HEK293T (cell line): ENCODE measurements around the gene TRIM37.

ENCODE experiments used
- CTCF ChIA-PET: fragments of 350-600 bp; formaldehyde crosslinking; extraction: SDS; loops from one replicate; lab custom pipeline; 2021; ENCODE audit warnings: antibody characterized with exemption, inconsistent platforms; lab: Yijun Ruan, JAX
- POLR2A ChIA-PET: fragments of 350-600 bp; formaldehyde crosslinking; extraction: SDS; loops from one replicate; lab custom pipeline; 2020; ENCODE audit warnings: antibody characterized with exemption, inconsistent platforms; lab: Yijun Ruan, JAX
- DNase-seq: peaks from one replicate; pipeline ENCODE4 v3.0.0; 2012; ENCODE audit warnings: mixed read lengths; ENCODE audit errors: extremely low spot score
- ARNT ChIP-seq: fragments of 450-650 bp; IDR thresholded peaks from 2 replicates; pipeline ENCODE4 v1.6.1; 2017; ENCODE audit warnings: mild to moderate bottlenecking
- BHLHE40 ChIP-seq: fragments of 450-650 bp; IDR thresholded peaks from 2 replicates; pipeline ENCODE4 v1.6.1; 2016; ENCODE audit warnings: mild to moderate bottlenecking, moderate library complexity, borderline replicate concordance
- CTBP1 ChIP-seq: fragments of 450-650 bp; IDR thresholded peaks from 2 replicates; pipeline ENCODE4 v1.6.1; 2016; ENCODE audit warnings: borderline replicate concordance
- ELF4 ChIP-seq: fragments of 450-650 bp; IDR thresholded peaks from 2 replicates; pipeline ENCODE4 v1.6.1; 2017; ENCODE audit warnings: antibody characterized with exemption
- FOXA1 ChIP-seq: fragments of 450-650 bp; IDR thresholded peaks from 2 replicates; pipeline ENCODE4 v1.6.1; 2016; ENCODE audit warnings: mild to moderate bottlenecking
- FOXK2 ChIP-seq: fragments of 450-650 bp; IDR thresholded peaks from 2 replicates; pipeline ENCODE4 v1.6.1; 2016; ENCODE audit warnings: mild to moderate bottlenecking
- FOXM1 ChIP-seq: fragments of 450-650 bp; IDR thresholded peaks from 2 replicates; pipeline ENCODE4 v1.6.1; 2017; ENCODE audit warnings: mild to moderate bottlenecking, borderline replicate concordance
- HDGF ChIP-seq: fragments of 450-650 bp; IDR thresholded peaks from 2 replicates; pipeline ENCODE4 v1.6.1; 2017; ENCODE audit warnings: antibody characterized with exemption, borderline replicate concordance
- L3MBTL2 ChIP-seq: fragments of 450-650 bp; conservative IDR thresholded peaks from 2 replicates; pipeline ENCODE4 v1.6.1; 2016; ENCODE audit warnings: mild to moderate bottlenecking
- LEF1 ChIP-seq: fragments of 450-650 bp; IDR thresholded peaks from 2 replicates; pipeline ENCODE4 v1.6.1; 2017; ENCODE audit warnings: mild to moderate bottlenecking, borderline replicate concordance
- NFRKB ChIP-seq: fragments of 450-650 bp; IDR thresholded peaks from 2 replicates; pipeline ENCODE4 v1.6.1; 2016; ENCODE audit warnings: mild to moderate bottlenecking, moderate library complexity
- PKNOX1 ChIP-seq: fragments of 450-650 bp; IDR thresholded peaks from 2 replicates; pipeline ENCODE4 v1.6.1; 2016
- SP1 ChIP-seq: fragments of 450-650 bp; IDR thresholded peaks from 2 replicates; pipeline ENCODE4 v1.6.1; 2017
- SUZ12 ChIP-seq: fragments of 450-650 bp; IDR thresholded peaks from 2 replicates; pipeline ENCODE4 v1.6.1; 2016; ENCODE audit warnings: mild to moderate bottlenecking
- TARDBP ChIP-seq: fragments of 450-650 bp; IDR thresholded peaks from 2 replicates; pipeline ENCODE4 v1.6.1; 2016
- ZNF384 ChIP-seq: fragments of 450-650 bp; IDR thresholded peaks from 2 replicates; pipeline ENCODE4 v1.6.1; 2016

Gene TRIM37

GRCh38 chr17:59024916-59025315 is 81.8 kb downstream of the TRIM37 start:
- DNase-seq = no peak
- CTCF ChIA-PET = no interaction called here
- TF ChIP-seq NFRKB = no peak
- no peak for TF ChIP-seq LEF1
- no peak for TF ChIP-seq FOXA1
- TF ChIP-seq ARNT = no peak
- POLR2A ChIA-PET = no interaction called here

GRCh38 chr17:59018019-59018418 is 88.7 kb downstream of the TRIM37 start:
- ChIA-PET CTCF (no interaction called here), POLR2A (no interaction called here)
- no peak for DNase-seq
- TF ChIP-seq FOXM1 (no peak), ELF4 (no peak), L3MBTL2 (no peak), ARNT (no peak), SUZ12 (no peak), HDGF (no peak), SP1 (no peak), CTBP1 (no peak), FOXA1 (no peak), PKNOX1 (no peak), LEF1 (no peak), FOXK2 (no peak), BHLHE40 (no peak), NFRKB (no peak), ZNF384 (no peak), TARDBP (no peak)

- ChIA-PET POLR2A (no interaction called here), CTCF (interaction anchor here (0.9 kb wide), 1 partner anchor 301 kb away, joined by 4 read pairs; no protein-coding TSS in a partner anchor)
- TF ChIP-seq SP1 (no peak), ELF4 (no peak), TARDBP (no peak), FOXK2 (no peak), FOXM1 (no peak), HDGF (no peak), L3MBTL2 (no peak), PKNOX1 (no peak), BHLHE40 (no peak), CTBP1 (no peak), LEF1 (no peak), NFRKB (no peak)
- no peak for DNase-seq
Observed at GRCh38 chr17:59011975-59012374, 94.7 kb downstream of the TRIM37 start.

GRCh38 chr17:59010026-59010425 is 96.7 kb downstream of the TRIM37 start:
- ChIA-PET POLR2A (no interaction called here), CTCF (interaction anchor here (1.3 kb wide), 1 partner anchor 299 kb away, joined by 3 read pairs; no protein-coding TSS in a partner anchor)
- TF ChIP-seq LEF1 (no peak), ZNF384 (no peak), FOXA1 (no peak), ARNT (no peak), BHLHE40 (no peak), PKNOX1 (no peak), FOXK2 (no peak), SP1 (no peak), ELF4 (no peak), FOXM1 (no peak), CTBP1 (no peak), NFRKB (no peak), TARDBP (no peak), SUZ12 (no peak), HDGF (no peak), L3MBTL2 (no peak)
- DNase-seq = no peak

GRCh38 chr17:59008737-59009136 is 97.9 kb downstream of the TRIM37 start:
- DNase-seq = no peak
- POLR2A ChIA-PET = interaction anchor here (1.1 to 1.6 kb wide), 2 partner anchors 330 to 490 kb away, joined by 3 to 4 read pairs; no protein-coding TSS in a partner anchor
- no peak for TF ChIP-seq ARNT
- no peak for TF ChIP-seq ZNF384
- TF ChIP-seq LEF1 = no peak
- TF ChIP-seq NFRKB = no peak
- TF ChIP-seq ELF4 = no peak
- TF ChIP-seq BHLHE40 = no peak
- TF ChIP-seq FOXA1 = no peak
- TF ChIP-seq FOXM1 = no peak
- no peak for TF ChIP-seq TARDBP
- no peak for TF ChIP-seq L3MBTL2
- CTCF ChIA-PET = interaction anchor here (0.8 kb wide), 1 partner anchor 341 kb away, joined by 4 read pairs; no protein-coding TSS in a partner anchor

GRCh38 chr17:59007995-59008394 is 98.7 kb downstream of the TRIM37 start:
- DNase-seq = no peak
- TF ChIP-seq ARNT (no peak), ZNF384 (no peak), CTBP1 (no peak), FOXK2 (no peak), BHLHE40 (no peak), FOXM1 (no peak), ELF4 (no peak), TARDBP (no peak), FOXA1 (no peak), LEF1 (no peak), NFRKB (no peak)
- ChIA-PET POLR2A (interaction anchor here (0.7 to 1.6 kb wide), 3 partner anchors 329 to 489 kb away, joined by 3 to 6 read pairs (median 4); no protein-coding TSS in a partner anchor), CTCF (no interaction called here)
